Uterus (tissue), 2 donors: Measurements from ENCODE around the gene TGFB1.

ENCODE experiments used
- CTCF ChIP-seq, 4 experiments: fragments of 200-600 bp in 2 of 4; fragments of 450-650 bp in 2 of 4; sonication (generic) in 2 of 4; IDR thresholded peaks; one replicate each; pipeline ENCODE4 v1.5.1; 2016 to 2019; ENCODE audit warnings: antibody characterized with exemption in 4 of 4, mild to moderate bottlenecking in 2 of 4, moderate library complexity in 1 of 4
- POLR2A ChIP-seq, 2 donors: fragments of 450-650 bp; IDR thresholded peaks; one replicate each; pipeline ENCODE4 v1.6.1; 2016; ENCODE audit warnings: antibody characterized with exemption in 2 of 2, mild to moderate bottlenecking in 1 of 2, moderate library complexity in 1 of 2

- TF ChIP-seq CTCF (IDR thresholded peaks at IDR 0.05) = no peak
- TF ChIP-seq POLR2A (IDR thresholded peaks at IDR 0.05) = no peak
Measured at GRCh38 chr19:41392775-41393174, 39.1 kb upstream of the TGFB1 start.
